Erythroblast (primary cell): ENCODE measurements around the gene TAPT1.

Source experiments
- GATA1 ChIP-seq: IDR thresholded peaks from 2 replicates; pipeline ENCODE4 v1.6.1; 2011; ENCODE audit warnings: low read depth, mild to moderate bottlenecking, control low read depth, low read length, moderate library complexity
- POLR2A ChIP-seq: IDR thresholded peaks from 2 replicates; pipeline ENCODE4 v1.6.1; 2011; ENCODE audit warnings: mild to moderate bottlenecking, low read length

- no peak for TF ChIP-seq POLR2A
- no peak for TF ChIP-seq GATA1
Measured at GRCh38 chr4:16264798-16265197, 38.5 kb upstream of the TAPT1 start.
